ENCODE results near the gene APEH.

GRCh38 chr3:49648354-49649019 lies 25.7 kb upstream of the APEH start:
- TF ChIP-seq CTCF (IDR thresholded peaks at IDR 0.05) = no peak
- TF ChIP-seq POLR2A (IDR thresholded peaks at IDR 0.05) = no peak

Data from esophagus squamous epithelium (tissue), 4 donors.